GOT3 (cell line): ENCODE results near the gene PARP11.
"Not testable (repeated sequence)": the region's sequence is repeated elsewhere in the genome, so short reads cannot be mapped to it uniquely, and the experiment has no call there.

Experiments
- DNase-seq: peaks from one replicate; lab custom pipeline; 2025; ENCODE audit warnings: mixed read lengths; lab: John Stamatoyannopoulos, UW

The PARP11 gene

DNA sequence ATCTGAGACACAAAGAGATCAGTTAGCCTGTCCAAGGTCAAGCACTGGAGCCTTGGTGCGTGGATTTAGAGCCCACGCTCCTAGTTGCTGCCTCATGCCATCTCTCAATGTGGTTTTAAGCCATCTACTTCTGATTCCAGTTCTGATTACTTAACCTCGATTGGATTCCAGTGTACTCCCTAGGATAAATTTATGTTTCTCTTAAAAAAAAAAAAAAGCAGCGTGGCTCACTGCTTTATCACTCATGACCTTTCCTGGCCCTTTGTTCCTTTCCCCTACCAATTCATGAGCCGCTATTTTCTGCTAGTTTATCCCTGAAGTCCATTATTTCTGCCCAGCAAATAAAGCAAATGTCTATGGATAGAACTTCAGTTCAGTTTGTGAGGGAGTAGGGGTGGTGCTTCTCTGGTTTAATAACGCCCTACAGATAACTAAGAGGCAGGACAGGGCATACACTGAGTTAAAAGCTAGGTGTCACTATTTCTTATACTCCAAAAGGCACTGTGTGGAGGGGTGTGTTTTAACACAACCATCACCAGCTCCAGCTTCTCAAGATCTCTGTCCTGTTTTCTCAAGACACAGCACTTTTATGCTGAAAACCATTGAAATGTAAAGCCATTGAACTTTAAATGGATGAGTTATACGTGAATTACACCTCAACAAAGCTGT lies 9.8 kb upstream of the PARP11 start:
- DNase-seq: no peak

GRCh38 chr12:3882406-3882805 lies 9.2 kb upstream of the PARP11 start:
- DNase-seq: no peak

DNA sequence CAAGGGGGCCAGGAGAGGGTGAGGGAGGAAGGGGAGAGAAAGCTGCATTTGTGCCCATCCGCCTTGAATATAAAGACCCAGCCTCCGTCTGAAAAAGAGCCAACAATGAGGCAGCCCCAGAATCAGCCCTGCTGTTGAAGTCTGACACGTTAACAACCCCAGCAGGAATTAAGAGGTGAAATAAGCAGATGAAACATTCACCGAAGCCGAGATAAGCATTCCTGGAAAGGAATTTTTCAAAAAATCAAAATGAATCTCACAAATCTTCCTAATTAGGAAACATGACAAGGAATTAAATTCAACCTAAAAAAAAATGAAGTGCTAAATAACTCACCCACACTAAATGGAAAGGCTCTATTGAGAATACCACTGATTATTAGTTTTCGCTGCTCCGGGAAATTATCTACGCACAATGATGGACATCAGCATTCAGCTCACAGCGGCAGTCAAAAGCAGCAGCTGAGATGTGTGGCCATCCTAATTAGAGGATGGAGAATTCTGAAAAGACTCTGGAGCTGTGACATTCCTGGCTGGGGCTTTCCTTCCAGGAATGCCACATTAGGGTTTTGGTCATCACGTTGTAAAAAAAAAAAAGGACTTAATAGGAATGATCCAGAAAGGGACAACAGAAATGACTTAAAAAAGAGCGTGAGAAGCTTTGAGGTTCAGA lies 8.2 kb upstream of the PARP11 start:
- DNase-seq: no peak

DNA sequence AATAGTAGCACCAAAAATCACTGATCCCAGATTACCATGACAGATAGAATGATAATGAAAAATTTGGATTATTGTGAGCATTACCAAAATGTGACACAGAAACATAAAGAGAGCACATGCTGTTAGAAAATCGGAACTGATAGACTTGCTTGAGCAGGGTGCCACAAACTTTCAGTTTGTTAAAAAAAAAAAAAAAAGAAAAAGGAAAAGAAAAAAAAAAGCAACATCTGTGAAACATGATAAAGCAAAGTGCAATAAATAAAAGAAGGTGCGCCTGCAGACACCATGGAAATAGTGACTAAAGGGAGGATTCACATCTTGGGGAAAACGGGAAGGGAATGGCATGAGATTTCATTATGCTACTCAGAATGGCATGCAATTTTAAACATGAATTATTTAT lies 6.6 kb upstream of the PARP11 start:
- DNase-seq: no peak

- no peak for DNase-seq
Observed at GRCh38 chr12:3871356-3871755, 1.8 kb downstream of the PARP11 start.

DNA sequence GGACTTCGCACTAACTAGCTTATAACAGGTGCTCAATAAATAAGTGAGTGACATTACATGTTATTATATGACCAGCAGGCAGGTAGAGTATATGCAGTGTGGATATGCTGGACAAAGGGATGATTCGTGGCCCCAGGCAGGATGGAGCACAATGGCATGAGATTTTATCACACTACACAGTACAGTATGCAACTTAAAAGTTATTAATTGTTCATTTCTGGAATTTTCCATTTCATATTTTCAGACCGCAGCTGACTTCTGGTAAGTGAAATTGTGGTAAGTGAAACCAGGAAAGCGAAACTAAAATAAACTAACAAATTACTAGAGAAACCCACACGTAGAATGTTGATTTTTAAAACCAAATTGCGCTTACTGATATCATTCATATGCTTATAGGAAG lies 3.3 kb downstream of the PARP11 start:
- DNase-seq: no peak

DNA sequence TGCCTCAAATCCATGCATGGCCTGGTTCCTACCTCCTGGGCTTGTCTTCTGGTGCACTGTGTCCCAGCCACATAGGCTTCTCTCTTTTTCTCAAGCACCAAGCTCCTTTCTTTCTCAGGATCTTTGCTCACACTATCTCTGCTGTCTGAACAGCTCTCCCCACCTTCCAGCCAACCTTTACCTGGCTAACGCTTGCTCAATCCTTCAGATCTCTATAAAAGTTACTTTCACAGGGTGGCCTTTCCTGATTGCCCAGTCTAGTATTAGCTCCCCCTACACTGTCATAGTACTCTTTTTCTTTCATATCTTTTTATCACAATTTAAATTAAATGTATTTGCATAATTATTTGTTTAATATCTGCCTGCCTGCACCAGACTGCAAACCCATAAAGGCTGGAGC lies 3.8 kb downstream of the PARP11 start:
- DNase-seq: no peak

GRCh38 chr12:3863756-3864155 lies 9.4 kb downstream of the PARP11 start:
- DNase-seq: no peak

- DNase-seq: no peak
Observed at GRCh38 chr12:3842517-3842916, 30.7 kb downstream of the PARP11 start.

- DNase-seq: no peak
Observed at GRCh38 chr12:3841783-3842182, 31.4 kb downstream of the PARP11 start.

- not testable (repeated sequence) for DNase-seq
Observed at GRCh38 chr12:3840833-3841232, 32.4 kb downstream of the PARP11 start.

DNA sequence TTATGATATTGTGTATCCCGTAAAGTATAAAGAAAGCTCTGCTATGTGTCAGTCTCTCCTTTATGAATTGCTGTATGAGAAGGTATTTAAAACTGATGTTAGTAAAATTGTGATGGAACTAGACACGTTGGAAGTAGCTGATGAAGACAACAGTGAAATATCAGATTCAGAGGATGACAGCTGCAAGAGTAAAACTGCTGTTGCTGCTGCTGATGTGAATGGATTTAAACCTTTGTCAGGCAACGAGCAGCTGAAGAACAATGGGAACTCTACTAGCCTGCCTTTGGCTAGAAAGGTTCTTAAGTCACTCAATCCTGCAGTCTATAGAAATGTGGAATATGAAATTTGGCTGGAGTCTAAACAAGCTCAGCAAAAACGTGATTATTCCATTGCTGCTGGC lies 33.5 kb downstream of the PARP11 start:
- not testable (repeated sequence) for DNase-seq

DNA sequence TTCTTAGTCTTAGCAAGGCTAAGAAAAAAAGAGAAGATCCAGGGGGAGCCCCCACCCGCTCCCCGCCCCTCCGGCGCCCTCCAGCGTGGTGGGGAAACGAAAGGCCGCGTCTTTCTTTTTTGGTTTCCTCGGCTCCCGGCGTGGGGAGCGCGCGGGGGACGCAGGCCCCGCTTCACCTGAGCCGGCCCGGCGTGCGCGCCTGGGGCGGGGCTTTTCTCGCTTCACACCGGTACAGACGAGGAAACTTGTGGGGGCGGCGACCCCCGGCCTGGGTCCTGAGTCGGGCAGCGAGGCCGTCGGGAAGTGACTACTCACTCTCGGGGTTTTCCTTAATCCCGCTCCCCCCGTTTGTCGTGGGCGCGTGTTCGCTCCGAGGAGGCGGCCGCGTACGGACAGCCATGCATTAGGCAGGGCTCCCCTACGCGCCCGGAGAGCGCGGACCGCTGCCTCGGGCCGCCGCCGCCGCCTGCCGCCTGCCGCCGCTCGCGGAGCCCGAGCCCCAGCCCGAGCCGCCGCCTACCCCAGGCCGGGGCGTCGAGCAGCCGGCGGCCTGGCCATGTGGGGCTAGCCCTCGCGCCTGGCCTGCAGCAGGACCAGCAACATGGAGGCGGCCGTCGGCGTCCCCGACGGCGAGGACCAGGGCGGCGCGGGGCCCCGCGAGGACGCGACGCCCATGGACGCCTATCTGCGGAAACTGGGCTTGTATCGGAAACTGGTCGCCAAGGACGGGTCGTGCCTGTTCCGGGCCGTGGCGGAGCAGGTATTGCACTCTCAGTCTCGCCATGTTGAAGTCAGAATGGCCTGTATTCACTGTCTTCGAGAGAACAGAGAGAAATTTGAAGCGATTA lies 34.3 kb downstream of the PARP11 start:
- not testable (repeated sequence) for DNase-seq

- DNase-seq: no peak
Observed at GRCh38 chr12:3838076-3838475, 35.1 kb downstream of the PARP11 start.

- DNase-seq: no peak
Observed at GRCh38 chr12:3837049-3837448, 36.1 kb downstream of the PARP11 start.

GRCh38 chr12:3836641-3837040 lies 36.6 kb downstream of the PARP11 start:
- no peak for DNase-seq

DNA sequence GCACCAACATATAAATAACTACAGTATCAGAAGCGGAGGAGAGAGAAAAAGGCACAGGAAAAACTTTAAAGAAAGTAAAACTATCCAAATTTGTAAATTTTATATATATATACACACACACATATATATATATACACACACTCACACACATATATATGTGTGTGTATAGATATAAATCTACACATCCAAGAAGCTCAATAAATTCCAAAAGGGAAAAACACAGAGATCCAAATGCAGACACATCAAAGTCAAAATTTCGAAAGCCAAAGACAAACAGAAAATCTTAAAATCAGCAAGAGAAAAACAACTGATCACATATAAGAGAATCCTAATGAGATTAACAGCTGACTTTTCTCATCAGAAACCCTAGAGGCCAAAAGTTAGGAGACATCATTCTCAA lies 37.3 kb downstream of the PARP11 start:
- DNase-seq: no peak

DNA sequence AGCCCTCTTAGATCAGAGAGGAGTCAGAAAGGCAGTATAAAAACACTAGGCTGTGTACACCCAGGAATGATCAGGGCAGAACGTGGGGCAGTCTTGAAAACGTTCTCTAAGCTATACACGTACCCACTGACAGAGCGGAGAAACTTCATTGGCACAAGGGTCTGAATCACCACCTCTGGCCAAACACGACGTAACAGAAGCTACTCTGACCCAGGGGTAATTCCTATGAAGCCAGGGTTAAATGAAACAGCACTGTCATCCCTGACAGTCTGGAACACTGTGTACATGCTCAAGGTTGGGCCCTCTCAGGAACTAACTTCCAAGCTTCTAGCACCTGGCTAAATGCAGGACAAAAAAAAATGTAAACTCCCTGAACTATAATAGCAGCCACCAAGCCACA lies 38.4 kb downstream of the PARP11 start:
- DNase-seq: no peak

DNA sequence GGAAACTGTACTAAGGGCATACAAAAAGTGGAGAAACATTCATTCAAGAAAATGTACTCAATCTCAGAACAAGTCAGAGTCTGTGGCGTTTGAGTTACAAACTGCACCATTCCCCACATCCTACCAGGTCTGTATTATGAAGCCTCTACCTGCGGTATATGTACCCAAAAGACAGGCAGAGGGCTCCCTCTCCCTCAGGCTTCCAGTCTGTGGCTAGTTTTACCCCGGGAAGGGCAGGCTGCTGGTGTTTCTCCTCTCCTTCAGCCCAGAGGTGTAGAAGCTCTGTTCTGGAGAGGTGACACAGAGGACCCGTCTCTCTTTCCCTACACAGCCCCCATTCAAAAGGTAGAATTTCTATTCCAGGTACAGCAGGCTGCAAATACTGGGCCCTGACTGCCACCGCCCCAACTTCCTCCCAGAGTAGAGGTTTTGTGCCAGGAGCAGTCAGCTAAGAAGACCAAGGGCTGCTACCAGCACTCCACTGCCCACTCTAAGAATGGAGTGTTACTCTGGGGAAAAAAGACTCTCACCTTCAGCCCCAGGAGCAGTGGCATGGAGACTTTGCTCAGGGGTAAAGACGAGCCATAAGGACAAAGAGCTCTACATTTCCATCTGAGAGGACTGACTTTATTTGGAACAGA lies 39.4 kb downstream of the PARP11 start:
- DNase-seq: no peak

GRCh38 chr12:3832738-3833137 lies 40.5 kb downstream of the PARP11 start:
- DNase-seq: no peak

GRCh38 chr12:3828888-3829287 lies 44.3 kb downstream of the PARP11 start:
- no peak for DNase-seq

GRCh38 chr12:3827301-3828000 lies 45.7 kb downstream of the PARP11 start:
- DNase-seq: no peak
